ENCODE measurements around the gene TASP1.

The TASP1 gene

GRCh38 chr20:13428684-13429083 lies 210.0 kb downstream of the TASP1 start:
- DNase-seq: no peak

- DNase-seq: no peak
Observed at GRCh38 chr20:13426870-13427269, 211.9 kb downstream of the TASP1 start.

DNA sequence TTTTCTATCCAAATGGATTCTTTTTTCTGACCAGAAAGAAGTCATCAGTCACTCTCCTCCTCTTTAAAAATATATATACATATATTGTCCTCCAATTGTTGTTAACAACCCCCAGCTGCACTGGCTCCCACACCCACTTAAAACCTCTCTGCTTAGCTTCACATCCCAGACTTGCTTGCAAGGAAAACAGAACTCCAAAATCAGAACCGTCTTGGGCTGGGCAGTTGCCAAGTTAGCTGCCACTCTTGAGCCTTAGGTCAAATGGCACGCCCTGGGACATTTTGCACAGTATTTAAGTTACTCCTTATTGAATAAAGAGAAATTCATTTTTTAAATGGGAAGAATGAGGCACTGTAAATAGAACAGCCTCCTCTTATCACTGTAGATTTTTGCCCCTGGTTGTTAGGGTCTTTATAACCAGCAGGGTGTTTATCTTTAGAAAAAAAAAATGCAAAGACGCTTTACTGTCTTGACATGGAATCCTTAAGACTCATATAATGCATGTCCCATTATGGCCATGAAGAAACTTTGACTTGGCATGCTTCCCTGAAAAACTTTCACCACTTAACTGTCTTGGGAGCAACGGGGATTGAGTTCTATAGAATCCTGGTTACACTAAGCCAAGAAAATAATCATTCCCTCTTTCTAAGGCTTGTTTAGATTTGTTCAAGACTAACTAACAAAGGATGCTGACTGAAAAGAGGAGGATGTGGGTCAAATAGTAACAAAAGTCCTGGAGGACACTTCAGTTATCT lies 213.2 kb downstream of the TASP1 start:
- no peak for DNase-seq

DNA sequence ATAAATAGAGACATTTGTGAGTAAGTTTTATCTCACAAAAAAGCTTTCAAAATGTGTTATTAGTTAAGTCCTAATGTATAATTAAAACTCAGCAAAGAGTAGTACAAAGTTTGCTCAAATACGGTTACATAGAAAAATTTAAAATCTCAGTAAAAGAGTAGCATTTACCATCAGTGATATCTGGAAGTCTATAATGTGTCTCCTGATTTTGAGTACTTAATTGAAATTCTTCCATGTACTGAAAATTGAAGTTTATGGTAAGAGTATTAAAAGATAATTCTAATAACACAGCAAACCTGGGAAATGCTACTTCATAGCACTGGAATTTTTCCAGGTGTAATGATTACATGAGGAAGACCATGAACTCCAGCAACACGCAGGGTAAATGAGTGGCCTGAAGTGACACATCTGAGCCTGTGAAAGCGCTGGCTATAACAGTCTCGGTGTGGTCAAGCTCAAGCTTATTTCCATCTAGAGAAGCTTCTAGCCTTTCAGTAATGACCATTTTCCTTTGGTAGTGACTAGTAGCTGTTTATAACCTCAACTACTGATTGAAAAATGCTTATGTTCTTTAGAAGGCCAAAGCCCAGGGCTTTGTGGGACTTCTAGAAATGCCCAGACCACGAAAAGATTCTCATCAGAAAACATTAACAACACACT lies 214.4 kb downstream of the TASP1 start:
- no peak for DNase-seq

DNA sequence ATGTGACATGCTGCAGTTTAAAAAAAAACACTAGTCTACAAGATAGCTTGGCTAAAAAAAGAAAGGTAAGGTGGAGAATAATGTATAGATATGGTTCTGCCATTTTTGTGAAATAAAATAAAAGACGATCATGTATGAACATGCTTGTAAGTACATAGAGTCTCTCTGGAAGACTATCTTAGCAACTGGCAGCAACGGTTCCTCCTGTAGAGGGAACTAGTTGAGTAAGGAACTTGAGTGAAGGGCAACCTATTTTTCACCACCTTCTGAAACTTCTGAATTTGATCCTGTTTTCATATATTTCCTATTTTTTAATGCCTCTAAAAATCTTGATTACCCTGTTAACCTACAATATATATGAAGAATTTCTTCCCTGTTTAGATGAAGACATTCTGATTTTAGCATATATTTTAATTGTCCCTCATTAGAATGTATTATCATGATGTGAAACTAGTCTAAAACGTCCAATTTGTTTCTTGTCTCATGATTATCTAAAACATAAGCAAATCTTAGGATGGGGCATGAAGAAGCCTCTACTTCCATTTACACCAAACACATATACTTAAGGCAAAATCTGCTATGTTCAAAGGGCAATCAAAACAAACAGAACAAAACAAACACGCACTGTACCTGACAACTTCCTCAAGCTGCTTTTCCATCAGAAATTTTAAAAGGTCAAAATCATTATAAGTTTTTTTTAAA lies 215.1 kb downstream of the TASP1 start:
- DNase-seq: no peak

DNA sequence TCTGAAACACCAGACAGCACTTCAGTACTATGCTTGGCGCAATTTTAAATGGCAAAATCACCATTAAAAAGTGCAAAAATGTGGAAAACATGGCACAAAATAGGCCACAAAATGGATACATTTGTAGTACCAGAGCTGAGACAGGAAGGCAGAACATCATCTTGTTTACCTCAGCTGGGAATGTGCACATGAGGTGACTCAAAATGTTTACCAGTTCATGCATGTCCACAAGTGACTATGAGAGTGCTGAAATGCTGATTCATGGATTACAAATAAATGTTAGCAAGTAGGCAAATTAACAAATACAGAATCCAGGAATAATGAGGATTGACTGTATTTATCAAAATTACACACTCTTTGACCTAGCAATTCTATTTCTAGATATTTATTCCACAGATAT lies 216.1 kb downstream of the TASP1 start:
- DNase-seq: no peak

- no peak for DNase-seq
Observed at GRCh38 chr20:13420625-13421024, 218.1 kb downstream of the TASP1 start.

GRCh38 chr20:13419477-13419876 lies 219.3 kb downstream of the TASP1 start:
- DNase-seq: no peak

DNA sequence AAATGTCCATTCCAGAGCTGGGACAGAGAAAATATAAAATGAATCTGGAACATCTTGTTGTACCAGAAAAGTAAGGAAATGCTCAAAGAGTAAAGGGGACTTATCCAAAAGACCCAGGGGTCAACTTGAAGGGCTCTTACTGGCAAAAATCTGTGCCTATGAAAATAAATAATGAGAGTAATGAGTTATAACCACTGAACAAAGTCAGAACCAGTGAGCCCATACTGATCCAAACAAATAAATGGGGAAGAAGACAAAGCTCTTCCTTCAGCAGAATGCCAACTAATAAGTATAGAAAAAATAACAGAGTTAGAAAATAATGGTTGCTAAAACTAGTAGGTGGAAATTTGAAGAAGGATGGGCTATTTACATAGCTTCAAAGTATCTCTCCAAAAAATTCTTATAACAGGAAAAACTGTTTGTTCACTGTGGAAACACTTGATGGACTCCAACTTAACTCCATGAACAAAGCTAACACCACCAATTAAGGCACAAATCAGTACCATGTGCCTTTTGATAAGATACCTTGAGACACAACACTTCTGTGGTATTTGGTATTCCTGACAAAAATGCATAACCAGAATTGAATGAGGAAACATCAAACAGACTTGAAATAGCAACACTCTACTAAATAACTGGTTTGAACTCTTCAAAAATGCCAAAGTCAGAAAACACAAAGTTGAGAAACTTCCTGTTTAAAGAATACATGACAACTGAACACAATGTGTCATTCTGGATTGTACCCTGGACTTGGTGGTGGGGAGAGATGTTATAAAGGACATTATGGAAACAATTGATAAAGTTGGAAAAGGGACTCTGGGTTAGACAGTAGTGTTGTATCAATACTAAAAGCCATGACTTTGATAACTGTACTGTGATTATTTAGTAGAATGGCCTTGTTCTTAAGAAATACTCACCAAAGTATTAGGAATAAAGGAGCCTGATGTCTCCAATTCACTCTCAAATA lies 220.2 kb downstream of the TASP1 start:
- no peak for DNase-seq

DNA sequence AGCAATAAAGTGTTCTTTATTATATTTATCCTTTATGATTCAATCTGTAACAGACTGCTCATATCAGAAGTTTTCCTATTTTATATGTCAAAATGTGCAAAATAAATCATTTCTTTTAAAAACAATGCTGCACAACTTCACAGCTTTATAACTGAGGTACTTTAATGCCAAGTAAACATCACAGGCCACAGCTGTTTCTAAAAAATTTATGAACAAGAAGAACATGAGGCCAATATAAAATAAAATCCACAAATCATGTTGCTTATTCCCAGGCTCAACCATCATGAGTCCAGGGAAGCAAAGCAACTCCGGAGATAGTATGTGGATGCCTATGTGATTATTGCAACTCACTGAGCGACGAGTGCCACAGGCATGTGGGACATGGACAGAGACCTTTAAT lies 222.2 kb downstream of the TASP1 start:
- no peak for DNase-seq

GRCh38 chr20:13412806-13413445 lies 225.8 kb downstream of the TASP1 start:
- no peak for DNase-seq

GRCh38 chr20:13404293-13404692 lies 234.4 kb downstream of the TASP1 start:
- no peak for DNase-seq

- no peak for DNase-seq
Observed at GRCh38 chr20:13403453-13403852, 235.3 kb downstream of the TASP1 start.

- no peak for DNase-seq
Observed at GRCh38 chr20:13402986-13403385, 235.7 kb downstream of the TASP1 start.

DNA sequence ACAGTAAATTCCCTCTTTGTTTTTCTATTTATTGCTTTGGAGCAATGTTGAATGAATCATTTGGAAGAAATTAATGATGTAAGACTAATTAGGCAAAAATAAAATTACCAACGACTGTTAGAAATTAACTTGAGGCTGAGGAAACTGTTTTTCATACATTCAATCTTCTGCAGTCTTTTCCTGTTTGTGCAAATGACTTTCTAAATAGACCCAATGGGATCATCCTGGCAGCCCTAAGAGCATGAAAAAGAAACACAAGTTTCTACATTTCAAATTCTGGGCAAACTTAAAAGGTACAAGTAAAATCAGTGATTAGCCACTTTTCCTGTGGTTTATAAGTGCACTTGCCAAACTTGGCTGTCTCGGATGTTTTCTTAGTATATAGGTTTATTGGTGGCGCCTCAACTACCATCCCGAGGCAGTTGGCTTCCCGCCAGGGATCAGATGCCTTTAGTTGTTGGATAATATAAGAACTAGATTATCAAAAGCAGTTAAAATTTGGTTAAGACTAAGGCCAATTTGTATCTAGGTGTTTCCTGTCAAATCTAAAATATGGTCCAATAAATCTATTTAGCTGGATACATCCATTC lies 236.5 kb downstream of the TASP1 start:
- no peak for DNase-seq

DNA sequence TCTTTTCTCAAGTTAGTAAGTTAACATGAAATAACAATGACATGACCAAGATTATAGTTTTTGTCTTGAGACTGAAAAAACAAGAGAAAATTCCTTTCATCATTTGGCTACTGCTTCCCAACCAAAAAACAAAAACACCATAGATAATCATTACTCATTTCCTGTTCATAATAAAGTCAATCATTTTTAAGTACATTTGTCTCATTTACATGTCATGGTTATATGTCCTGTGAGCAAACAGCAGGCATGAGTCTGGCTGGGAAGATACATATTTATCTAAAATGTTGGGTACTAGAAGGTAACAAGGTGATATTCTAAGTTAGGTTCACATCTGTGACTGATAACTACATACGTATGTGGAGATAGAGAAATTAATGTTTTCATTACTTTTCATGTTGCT lies 237.1 kb downstream of the TASP1 start:
- DNase-seq: no peak

DNA sequence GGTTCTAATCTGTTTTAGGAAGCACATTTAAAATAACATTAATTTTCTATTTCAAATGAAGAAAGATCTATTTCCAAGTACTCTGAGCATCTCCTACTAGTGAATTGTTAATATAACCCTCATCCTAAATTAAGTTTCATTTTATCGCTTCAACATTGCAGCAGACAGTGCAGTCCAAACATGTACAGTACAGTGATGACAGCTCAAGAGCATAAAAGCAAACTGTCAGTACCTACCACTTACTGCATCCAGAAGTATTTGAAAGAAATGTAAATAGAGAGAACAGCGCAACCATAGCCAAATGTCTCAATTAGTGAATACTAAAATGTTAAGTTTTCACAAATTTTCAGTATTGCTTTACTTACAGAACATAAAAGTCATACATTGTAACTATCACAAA lies 238.3 kb downstream of the TASP1 start:
- DNase-seq: no peak

DNA sequence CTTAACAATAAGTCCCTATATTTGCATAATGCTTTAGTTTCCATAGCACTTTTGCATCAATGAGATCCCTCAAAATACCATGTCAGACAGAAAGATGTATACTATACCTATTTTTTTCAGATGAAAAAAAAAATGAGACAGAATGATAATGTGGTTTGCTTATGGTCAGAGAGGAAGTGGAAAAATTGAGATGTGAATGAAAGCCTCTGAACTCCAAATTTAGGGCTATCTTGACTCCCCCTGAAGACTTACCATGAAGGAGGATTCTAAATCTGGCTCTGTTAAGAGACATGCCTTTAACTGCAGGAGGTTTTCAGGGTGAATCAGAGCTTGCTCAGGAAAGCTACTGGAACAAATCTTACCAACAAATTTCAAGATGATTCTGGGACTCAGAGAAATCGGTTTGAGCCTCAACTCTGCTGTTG lies 241.4 kb downstream of the TASP1 start:
- no peak for DNase-seq

- DNase-seq: no peak
Observed at GRCh38 chr20:13396826-13397225, 241.9 kb downstream of the TASP1 start.

DNA sequence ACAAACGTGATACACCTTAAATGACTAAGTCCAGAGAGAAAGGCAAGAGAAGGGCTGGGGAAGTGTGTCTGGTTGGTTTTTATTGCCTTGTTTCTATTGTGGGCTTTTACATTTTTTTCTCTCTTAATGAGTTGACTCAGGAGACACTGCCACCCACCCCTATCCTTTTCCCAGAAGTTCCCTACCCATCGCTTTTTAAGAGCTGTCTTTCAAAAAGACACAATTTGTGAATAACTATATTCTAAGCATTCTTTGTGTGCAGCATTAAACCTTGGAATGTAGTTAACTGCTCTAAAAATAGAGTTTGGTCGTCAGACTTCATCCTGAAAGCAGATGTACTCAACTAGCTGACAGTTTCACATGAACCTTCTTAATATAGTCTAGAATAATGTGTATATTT lies 242.7 kb downstream of the TASP1 start:
- no peak for DNase-seq

DNA sequence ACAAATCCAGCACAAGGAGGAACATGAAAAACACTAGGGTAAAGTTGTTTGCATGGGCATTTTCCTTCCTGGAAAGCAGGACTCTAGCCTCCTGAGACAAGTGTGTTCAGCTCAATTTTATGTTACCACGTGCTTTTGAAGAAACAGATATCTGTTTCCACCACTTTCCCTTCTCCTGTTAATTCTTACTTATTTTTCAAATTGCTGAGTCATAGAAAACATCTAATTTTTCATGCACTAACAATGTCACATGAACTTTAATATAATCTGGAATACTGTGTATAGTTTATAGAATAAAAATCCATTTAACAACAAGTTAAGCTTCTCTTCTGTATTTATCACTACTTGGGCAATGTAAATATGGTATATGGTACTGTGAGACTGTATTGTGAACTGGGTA lies 243.5 kb downstream of the TASP1 start:
- DNase-seq: no peak

- no peak for DNase-seq
Observed at GRCh38 chr20:13392391-13392790, 246.3 kb downstream of the TASP1 start.
